ENCODE results near the gene KRTAP9-8. TPM values are rescaled to one million over a fixed set of nuclear protein-coding genes. Genes with fewer than 3 reads are reported as not detected.

KRTAP9-8 gene
- total RNA-seq, 1 experiment from 2014 or later, result not detected

Small RNA genes lying within 50 kb of the gene (small RNA-seq; reads per million reads assigned to genes)
- 0 reads per million in 2 experiments for gene KRTAP9-10P

Other genes starting within 250 kb of the KRTAP9-8 start
- not detected in 2 replicates for gene KRTAP3-3, start 243.8 kb upstream of the KRTAP9-8 start, total RNA-seq (2014; rRNA removed; shearing (Covaris generic))
- not detected in 2 replicates for gene KRTAP3-2, start 238.1 kb upstream of the KRTAP9-8 start, total RNA-seq (2014; rRNA removed; shearing (Covaris generic))
- not detected in 2 replicates for gene KRTAP3-1, start 228.9 kb upstream of the KRTAP9-8 start, total RNA-seq (2014; rRNA removed; shearing (Covaris generic))
- not detected in 2 replicates for gene KRTAP1-5, start 210.8 kb upstream of the KRTAP9-8 start, total RNA-seq (2014; rRNA removed; shearing (Covaris generic))
- not detected in 2 replicates for gene KRTAP1-4, start 207.8 kb upstream of the KRTAP9-8 start, total RNA-seq (2014; rRNA removed; shearing (Covaris generic))
- gene KRTAP1-3, start 203.1 kb upstream of the KRTAP9-8 start, total RNA-seq (2014; rRNA removed; shearing (Covaris generic)), result not detected in 2 replicates
- gene KRTAP1-1, start 196.5 kb upstream of the KRTAP9-8 start, total RNA-seq (2014; rRNA removed; shearing (Covaris generic)), result not detected in 2 replicates
- not detected in 2 replicates for gene KRTAP2-1, start 190.7 kb upstream of the KRTAP9-8 start, total RNA-seq (2014; rRNA removed; shearing (Covaris generic))
- not detected in 2 replicates for gene KRTAP2-2, start 182.8 kb upstream of the KRTAP9-8 start, total RNA-seq (2014; rRNA removed; shearing (Covaris generic))
- not detected in 2 replicates for gene KRTAP2-3, start 177.9 kb upstream of the KRTAP9-8 start, total RNA-seq (2014; rRNA removed; shearing (Covaris generic))
- gene KRTAP2-4, start 172.1 kb upstream of the KRTAP9-8 start, total RNA-seq (2014; rRNA removed; shearing (Covaris generic)), result not detected in 2 replicates
- not detected in 2 replicates for gene KRTAP4-7, start 153.8 kb upstream of the KRTAP9-8 start, total RNA-seq (2014; rRNA removed; shearing (Covaris generic))
- not detected in 2 replicates for gene KRTAP4-8, start 139.9 kb upstream of the KRTAP9-8 start, total RNA-seq (2014; rRNA removed; shearing (Covaris generic))
- not detected in 2 replicates for gene KRTAP4-16, start 135.8 kb upstream of the KRTAP9-8 start, total RNA-seq (2014; rRNA removed; shearing (Covaris generic))
- gene KRTAP4-9, start 132.6 kb upstream of the KRTAP9-8 start, total RNA-seq (2014; rRNA removed; shearing (Covaris generic)), result not detected in 2 replicates
- not detected in 2 replicates for gene KRTAP4-11, start 119.6 kb upstream of the KRTAP9-8 start, total RNA-seq (2014; rRNA removed; shearing (Covaris generic))
- not detected in 2 replicates for gene KRTAP4-12, start 113.8 kb upstream of the KRTAP9-8 start, total RNA-seq (2014; rRNA removed; shearing (Covaris generic))
- gene KRTAP4-6, start 97.5 kb upstream of the KRTAP9-8 start, total RNA-seq (2014; rRNA removed; shearing (Covaris generic)), result not detected in 2 replicates
- gene KRTAP4-5, start 88.2 kb upstream of the KRTAP9-8 start, total RNA-seq (2014; rRNA removed; shearing (Covaris generic)), result not detected in 2 replicates
- gene KRTAP4-4, start 77.3 kb upstream of the KRTAP9-8 start, total RNA-seq (2014; rRNA removed; shearing (Covaris generic)), result not detected in 2 replicates
- not detected in 2 replicates for gene KRTAP4-3, start 69.8 kb upstream of the KRTAP9-8 start, total RNA-seq (2014; rRNA removed; shearing (Covaris generic))
- not detected in 2 replicates for gene KRTAP4-2, start 59.8 kb upstream of the KRTAP9-8 start, total RNA-seq (2014; rRNA removed; shearing (Covaris generic))
- gene KRTAP4-1, start 53.1 kb upstream of the KRTAP9-8 start, total RNA-seq (2014; rRNA removed; shearing (Covaris generic)), result not detected in 2 replicates
- gene KRTAP9-1, start 48.1 kb upstream of the KRTAP9-8 start, total RNA-seq (2014; rRNA removed; shearing (Covaris generic)), result not detected in 2 replicates
- gene KRTAP9-2, start 11.4 kb upstream of the KRTAP9-8 start, total RNA-seq (2014; rRNA removed; shearing (Covaris generic)), result not detected in 2 replicates
- gene KRTAP9-3, start 5.5 kb upstream of the KRTAP9-8 start, total RNA-seq (2014; rRNA removed; shearing (Covaris generic)), result not detected in 2 replicates
- gene KRTAP9-4, start 11.7 kb downstream of the KRTAP9-8 start, total RNA-seq (2014; rRNA removed; shearing (Covaris generic)), result not detected in 2 replicates
- not detected in 2 replicates for gene KRTAP9-9, start 17.4 kb downstream of the KRTAP9-8 start, total RNA-seq (2014; rRNA removed; shearing (Covaris generic))
- gene KRTAP9-6, start 27.4 kb downstream of the KRTAP9-8 start, total RNA-seq (2014; rRNA removed; shearing (Covaris generic)), result not detected in 2 replicates
- gene KRTAP9-7, start 37.7 kb downstream of the KRTAP9-8 start, total RNA-seq (2014; rRNA removed; shearing (Covaris generic)), result not detected in 2 replicates
- gene KRTAP29-1, start 64.9 kb downstream of the KRTAP9-8 start, total RNA-seq (2014; rRNA removed; shearing (Covaris generic)), result not detected in 2 replicates
- gene KRTAP16-1, start 71.3 kb downstream of the KRTAP9-8 start, total RNA-seq (2014; rRNA removed; shearing (Covaris generic)), result not detected in 2 replicates
- gene KRTAP17-1, start 77.7 kb downstream of the KRTAP9-8 start, total RNA-seq (2014; rRNA removed; shearing (Covaris generic)), result not detected in 2 replicates
- gene KRT33A, start 112.8 kb downstream of the KRTAP9-8 start, total RNA-seq (2014; rRNA removed; shearing (Covaris generic)), result not detected in 2 replicates
- not detected in 2 replicates for gene KRT33B, start 131.8 kb downstream of the KRTAP9-8 start, total RNA-seq (2014; rRNA removed; shearing (Covaris generic))
- not detected in 2 replicates for gene KRT34, start 144.3 kb downstream of the KRTAP9-8 start, total RNA-seq (2014; rRNA removed; shearing (Covaris generic))
- not detected in 2 replicates for gene KRT31, start 159.6 kb downstream of the KRTAP9-8 start, total RNA-seq (2014; rRNA removed; shearing (Covaris generic))
- gene KRT37, start 186.6 kb downstream of the KRTAP9-8 start, total RNA-seq (2014; rRNA removed; shearing (Covaris generic)), result not detected in 2 replicates
- not detected in 2 replicates for gene KRT38, start 203.0 kb downstream of the KRTAP9-8 start, total RNA-seq (2014; rRNA removed; shearing (Covaris generic))
- gene KRT32, start 229.4 kb downstream of the KRTAP9-8 start, total RNA-seq (2014; rRNA removed; shearing (Covaris generic)), result not detected in 2 replicates
- not detected in 2 replicates for gene KRT35, start 243.2 kb downstream of the KRTAP9-8 start, total RNA-seq (2014; rRNA removed; shearing (Covaris generic))

Data from SK-MEL-5 (cell line).